Esophagus squamous epithelium (tissue), 5 donors: Measurements from ENCODE around the gene ASPA. TPM values are rescaled to one million over a fixed set of nuclear protein-coding genes. Genes with fewer than 3 reads are reported as not detected.

Experiments used
- DNase-seq: peaks from one replicate; lab custom pipeline; 2025; lab: John Stamatoyannopoulos, UW
- H3K27ac ChIP-seq, 4 donors: fragments of 200-600 bp; sonication (generic); one replicate each; pipeline ENCODE4 v1.5.1; 2016 to 2019; ENCODE audit warnings: mild to moderate bottlenecking in 1 of 4
- H3K27me3 ChIP-seq, 4 donors: fragments of 200-600 bp; sonication (generic); 1 replicate in 3 of 4; 2 replicates in 1 of 4; pipeline versions ENCODE4 v1.5.1 to v1.6.0; 2017 to 2021; ENCODE audit warnings: antibody characterized with exemption in 1 of 4
- H3K36me3 ChIP-seq, 3 donors: fragments of 200-600 bp; sonication (generic); one replicate each; pipeline ENCODE4 v1.5.1; 2016 to 2019
- H3K4me1 ChIP-seq, 3 donors: fragments of 200-600 bp; sonication (generic); one replicate each; pipeline ENCODE4 v1.5.1; 2017 to 2019
- H3K4me3 ChIP-seq, 4 donors: fragments of 200-600 bp; sonication (generic); 1 replicate in 3 of 4; 2 replicates in 1 of 4; pipeline ENCODE4 v1.5.1; 2016 to 2019; ENCODE audit warnings: mild to moderate bottlenecking in 2 of 4, moderate library complexity in 1 of 4
- H3K9me3 ChIP-seq, 3 donors: fragments of 200-600 bp; sonication (generic); one replicate each; pipeline ENCODE4 v1.5.1; 2016 to 2019
- CTCF ChIP-seq, 6 experiments: fragments of 450-650 bp in 4 of 6; fragments of 200-600 bp in 2 of 6; sonication (generic) in 2 of 6; IDR thresholded peaks; one replicate each; pipeline ENCODE4 v1.5.1; 2016 to 2019; ENCODE audit warnings: antibody characterized with exemption in 6 of 6, mild to moderate bottlenecking in 4 of 6, moderate library complexity in 4 of 6
- POLR2A ChIP-seq, 4 donors: fragments of 450-650 bp; IDR thresholded peaks; one replicate each; pipeline ENCODE4 v1.6.1; 2017; ENCODE audit warnings: antibody characterized with exemption in 4 of 4, mild to moderate bottlenecking in 4 of 4, moderate library complexity in 3 of 4
- WGBS, 2 donors: methylation state at CpG; one replicate each; pipeline ENCODE4 v1.1.5; 2018; 5-methylcytosine and 5-hydroxymethylcytosine counted together
- intact Hi-C: fragments of 100-400 bp; cut with DNase I; formaldehyde crosslinking; loops from one replicate; pipeline ENCODE4 v1.15.0; 2022
- total RNA-seq, 4 donors: library from RNA; depleted of rRNA; stranded (reverse); fragments of >200 nt; gene quantifications; one replicate each; pipeline ENCODE4 v1.1.0, GENCODE V29; 2016
- donor health status: DM: yes; HTN: yes; CAD: no.

The ASPA gene
- total RNA-seq, 4 donors from 2014 or later, result 0.22 to 0.76 (median 0.23) TPM; not detected in 1

- no peaks in the 10 kb centered on the region for H3K27me3 ChIP-seq
- TF ChIP-seq CTCF (IDR thresholded peaks at IDR 0.05) (no peak), POLR2A (IDR thresholded peaks at IDR 0.05) (no peak)
- H3K36me3 ChIP-seq, result no peaks in the 10 kb centered on the region
- no peak overlapping the region for H3K4me3 ChIP-seq
- no peak overlapping the region for H3K27ac ChIP-seq
- H3K9me3 ChIP-seq, result no peaks in the 10 kb centered on the region
- intact Hi-C loops, result no loop called here
- WGBS, 2 donors, result 91 to 92% methylated on average over 11 to 13 of the region's 13 CpGs
- peaks cover 0 to 1% (median 0%) of the 10 kb centered on the region in 3 donors for H3K4me1 ChIP-seq
- no peak for DNase-seq
Observed at GRCh38 chr17:3524024-3524423, 48.2 kb downstream of the ASPA start.

- H3K27ac ChIP-seq, result no peak overlapping the region
- intact Hi-C loops, result no loop called here
- H3K36me3 ChIP-seq, result no peaks in the 10 kb centered on the region
- H3K4me3 ChIP-seq, result no peak overlapping the region
- no peak for DNase-seq
- TF ChIP-seq CTCF (IDR thresholded peaks at IDR 0.05) (no peak), POLR2A (IDR thresholded peaks at IDR 0.05) (no peak)
- H3K27me3 ChIP-seq, result peaks cover 0 to 6% (median 0%) of the 10 kb centered on the region in 4 donors
- H3K9me3 ChIP-seq, result no peaks in the 10 kb centered on the region
- 92 to 96% methylated on average over 6 to 10 of the region's 12 CpGs for WGBS, 2 donors
- H3K4me1 ChIP-seq, result peaks cover 0 to 18% (median 0%) of the 10 kb centered on the region in 3 donors
Observed at GRCh38 chr17:3526491-3526890, 50.7 kb downstream of the ASPA start.

- Histone ChIP-seq H3K27me3 (peaks cover 0 to 11% (median 0%) of the 10 kb centered on the region in 4 donors), H3K4me3 (no peak overlapping the region), H3K27ac (no peak overlapping the region), H3K9me3 (no peaks in the 10 kb centered on the region), H3K4me1 (peaks cover 0 to 18% (median 0%) of the 10 kb centered on the region in 3 donors), H3K36me3 (no peaks in the 10 kb centered on the region)
- DNase-seq, result no peak
- intact Hi-C loops, result no loop called here
- 76 to 94% methylated on average over 10 of the region's 10 CpGs for WGBS, 2 donors
- TF ChIP-seq CTCF (IDR thresholded peaks at IDR 0.05) (no peak), POLR2A (IDR thresholded peaks at IDR 0.05) (no peak)
Observed at GRCh38 chr17:3526971-3527370, 51.2 kb downstream of the ASPA start.

- no peak for DNase-seq
Observed at GRCh38 chr17:3527468-3527867, 51.7 kb downstream of the ASPA start.

GRCh38 chr17:3527896-3528295 lies 52.1 kb downstream of the ASPA start:
- no peaks in the 10 kb centered on the region for H3K9me3 ChIP-seq
- no peak overlapping the region for H3K4me3 ChIP-seq
- DNase-seq, result no peak
- H3K27ac ChIP-seq, result no peak overlapping the region
- TF ChIP-seq CTCF (IDR thresholded peaks at IDR 0.05) (no peak), POLR2A (IDR thresholded peaks at IDR 0.05) (no peak)
- H3K4me1 ChIP-seq, result peaks cover 0 to 18% (median 0%) of the 10 kb centered on the region in 3 donors
- intact Hi-C loops, result no loop called here
- H3K27me3 ChIP-seq, result peaks cover 0 to 20% (median 0%) of the 10 kb centered on the region in 4 donors
- H3K36me3 ChIP-seq, result no peaks in the 10 kb centered on the region
- 68 to 88% methylated on average over 2 to 8 of the region's 8 CpGs for WGBS, 2 donors

More at GRCh38 chr17:3527468-3527867, 51.7 kb downstream of the ASPA start:
- TF ChIP-seq POLR2A (IDR thresholded peaks at IDR 0.05) (no peak), CTCF (IDR thresholded peaks at IDR 0.05) (no peak)
- peaks cover 0 to 16% (median 0%) of the 10 kb centered on the region in 4 donors for H3K27me3 ChIP-seq
- peaks cover 0 to 18% (median 0%) of the 10 kb centered on the region in 3 donors for H3K4me1 ChIP-seq
- H3K9me3 ChIP-seq, result no peaks in the 10 kb centered on the region
- no peak overlapping the region for H3K4me3 ChIP-seq
- H3K27ac ChIP-seq, result no peak overlapping the region
- intact Hi-C loops, result no loop called here
- WGBS, 2 donors, result 86 to 90% methylated on average over 5 of the region's 5 CpGs
- no peaks in the 10 kb centered on the region for H3K36me3 ChIP-seq
